Tibial nerve (tissue), 3 donors: ENCODE results near the gene PIEZO2.

Experiments
- CTCF ChIP-seq, 5 experiments: fragments of 200-600 bp in 3 of 5; fragments of 450-650 bp in 2 of 5; sonication (generic) in 3 of 5; IDR thresholded peaks; one replicate each; pipeline ENCODE4 v1.5.1; 2016 to 2019; ENCODE audit warnings: antibody characterized with exemption in 5 of 5, mild to moderate bottlenecking in 3 of 5, moderate library complexity in 2 of 5
- POLR2A ChIP-seq, 2 donors: fragments of 450-650 bp; IDR thresholded peaks; one replicate each; pipeline ENCODE4 v1.6.1; 2017; ENCODE audit warnings: antibody characterized with exemption in 2 of 2, mild to moderate bottlenecking in 2 of 2, moderate library complexity in 2 of 2

- TF ChIP-seq POLR2A (IDR thresholded peaks at IDR 0.05) (no peak), CTCF (IDR thresholded peaks at IDR 0.05) (no peak)
These were observed 232.5 kb downstream of the PIEZO2 start for GRCh38 chr18:10916865-10917264.
